Liver (tissue), 3 donors: ENCODE data around the gene CMC2.

Source experiments
- FOXA1 ChIP-seq: IDR thresholded peaks from 2 replicates; pipeline ENCODE4 v1.6.1; 2016; ENCODE audit warnings: antibody characterized with exemption
- HNF4G ChIP-seq: IDR thresholded peaks from 2 replicates; pipeline ENCODE4 v1.6.1; 2016; ENCODE audit warnings: antibody characterized with exemption
- JUND ChIP-seq, 2 donors: IDR thresholded peaks; 2 replicates each; pipeline ENCODE4 v1.6.1; 2016; ENCODE audit warnings: antibody characterized with exemption in 2 of 2
- RXRA ChIP-seq, 2 donors: IDR thresholded peaks; 2 replicates each; pipeline ENCODE4 v1.6.1; 2017 to 2018; ENCODE audit warnings: antibody characterized with exemption in 2 of 2, mild to moderate bottlenecking in 1 of 2
- YY1 ChIP-seq: IDR thresholded peaks from 2 replicates; pipeline ENCODE4 v1.6.1; 2016; ENCODE audit warnings: antibody characterized with exemption, mild to moderate bottlenecking
- TF ChIP-seq, protein P1 (sequence below): fragments of 150-350 bp; IDR thresholded peaks from 2 replicates; pipeline ENCODE4 v1.5.1; 2017; ENCODE audit warnings: improper control_type of control experiment, low read depth, low read length; ENCODE audit not compliant: missing input control
- TF ChIP-seq, protein P2 (sequence below): IDR thresholded peaks from 2 replicates; pipeline ENCODE4 v1.6.1; 2016; ENCODE audit warnings: antibody characterized with exemption
- donor health status: healthy.
- donor health status: healthy.

DNA sequence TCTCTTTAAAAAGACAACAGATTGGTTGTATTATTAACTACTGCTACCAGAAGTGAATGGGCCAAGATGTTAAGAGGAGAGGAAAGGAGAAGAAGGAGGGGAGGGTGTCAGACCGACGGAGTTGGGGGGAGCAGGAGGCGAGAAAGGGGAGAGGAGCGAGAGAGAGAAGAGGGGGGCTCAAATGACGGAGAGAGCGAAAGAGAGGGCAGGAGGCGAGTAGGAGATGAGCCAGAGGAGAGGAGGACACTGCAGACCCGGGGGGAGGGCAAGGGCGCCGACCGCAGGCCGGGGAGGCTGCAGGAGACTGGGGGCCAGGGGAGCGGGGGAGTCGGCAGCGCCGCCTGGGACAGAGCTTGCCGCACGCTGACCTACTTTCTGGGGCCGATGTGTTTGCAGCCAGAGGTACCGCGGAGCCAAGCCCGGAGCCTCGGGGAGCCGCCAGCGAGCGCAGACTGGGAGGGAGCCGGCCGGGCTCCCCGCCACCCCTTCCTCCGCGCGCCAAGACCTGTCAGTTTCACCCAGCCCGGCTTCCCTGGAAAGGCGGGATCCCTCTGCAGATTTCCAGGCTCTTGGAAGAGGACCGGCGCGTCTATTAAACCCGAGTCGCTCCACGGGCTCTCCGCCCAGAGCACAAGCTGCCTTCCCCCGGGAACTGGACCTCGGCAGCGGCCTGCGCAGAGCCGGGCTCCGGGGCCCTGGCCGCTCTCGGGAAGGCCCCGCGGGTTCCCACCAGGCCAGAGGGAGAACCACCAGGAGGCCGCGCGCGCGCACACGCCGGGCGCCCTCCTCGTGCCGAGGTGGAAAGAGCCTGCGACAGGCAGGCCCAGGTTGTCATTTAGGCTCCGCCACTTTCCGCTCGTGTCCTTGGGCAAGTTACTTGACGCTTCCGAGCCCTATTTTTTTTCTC is 74.6 kb downstream of the CMC2 start:
- TF ChIP-seq, protein P1, sequence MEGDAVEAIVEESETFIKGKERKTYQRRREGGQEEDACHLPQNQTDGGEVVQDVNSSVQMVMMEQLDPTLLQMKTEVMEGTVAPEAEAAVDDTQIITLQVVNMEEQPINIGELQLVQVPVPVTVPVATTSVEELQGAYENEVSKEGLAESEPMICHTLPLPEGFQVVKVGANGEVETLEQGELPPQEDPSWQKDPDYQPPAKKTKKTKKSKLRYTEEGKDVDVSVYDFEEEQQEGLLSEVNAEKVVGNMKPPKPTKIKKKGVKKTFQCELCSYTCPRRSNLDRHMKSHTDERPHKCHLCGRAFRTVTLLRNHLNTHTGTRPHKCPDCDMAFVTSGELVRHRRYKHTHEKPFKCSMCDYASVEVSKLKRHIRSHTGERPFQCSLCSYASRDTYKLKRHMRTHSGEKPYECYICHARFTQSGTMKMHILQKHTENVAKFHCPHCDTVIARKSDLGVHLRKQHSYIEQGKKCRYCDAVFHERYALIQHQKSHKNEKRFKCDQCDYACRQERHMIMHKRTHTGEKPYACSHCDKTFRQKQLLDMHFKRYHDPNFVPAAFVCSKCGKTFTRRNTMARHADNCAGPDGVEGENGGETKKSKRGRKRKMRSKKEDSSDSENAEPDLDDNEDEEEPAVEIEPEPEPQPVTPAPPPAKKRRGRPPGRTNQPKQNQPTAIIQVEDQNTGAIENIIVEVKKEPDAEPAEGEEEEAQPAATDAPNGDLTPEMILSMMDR = no peak
- TF ChIP-seq YY1 = no peak
- TF ChIP-seq FOXA1 = no peak
- TF ChIP-seq RXRA (IDR thresholded peaks at IDR 0.05) = no peak
- TF ChIP-seq HNF4G = no peak
- TF ChIP-seq, protein P2, sequence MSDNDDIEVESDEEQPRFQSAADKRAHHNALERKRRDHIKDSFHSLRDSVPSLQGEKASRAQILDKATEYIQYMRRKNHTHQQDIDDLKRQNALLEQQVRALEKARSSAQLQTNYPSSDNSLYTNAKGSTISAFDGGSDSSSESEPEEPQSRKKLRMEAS = peak; percentile 84
- TF ChIP-seq JUND (IDR thresholded peaks at IDR 0.05) = no peak
